ENCODE measurements around the gene NPHP1. TPM values are rescaled to one million over a fixed set of nuclear protein-coding genes. Genes with fewer than 3 reads are reported as not detected.

Gene NPHP1
- total and polyA plus RNA-seq, 12 donors: 2.4 to 14.2 (median 5.9) TPM

GRCh38 chr2:110106642-110107041 is 98.2 kb downstream of the NPHP1 start:
- intact Hi-C loops (cut with DNase I): no loop called here
- WGBS, 4 donors: 69 to 83% (median 81%) methylated on average over 6 of the region's 6 CpGs

GRCh38 chr2:110105608-110106467 is 99.0 kb downstream of the NPHP1 start:
- no peaks in the 10 kb centered on the region for H3K36me3 ChIP-seq (replicated peaks in 1 of 2)
- 51 to 59% (median 52%) methylated on average over 8 of the region's 8 CpGs for WGBS, 4 donors
- H3K4me1 ChIP-seq (replicated peaks in 1 of 2): peaks cover 3 to 14% of the 10 kb centered on the region in 2 donors
- H3K27me3 ChIP-seq: peaks cover 6% of the 10 kb centered on the region
- TF ChIP-seq POLR2A (IDR thresholded peaks at IDR 0.05) (no peak), CTCF (IDR thresholded peaks at IDR 0.05) (no peak)
- intact Hi-C loops (cut with DNase I): no loop called here
- no peak overlapping the region for H3K4me3 ChIP-seq
- H3K9me3 ChIP-seq (replicated peaks in 1 of 3): no peaks in the 10 kb centered on the region
- no peak for DNase-seq
- no peak overlapping the region for H3K27ac ChIP-seq

More at GRCh38 chr2:110106642-110107041, 98.2 kb downstream of the NPHP1 start:
- no peak overlapping the region for H3K4me3 ChIP-seq
- no peak for DNase-seq
- H3K9me3 ChIP-seq (replicated peaks in 1 of 3): no peaks in the 10 kb centered on the region
- no peak overlapping the region for H3K27ac ChIP-seq
- no peaks in the 10 kb centered on the region for H3K36me3 ChIP-seq (replicated peaks in 1 of 2)
- peaks cover 0 to 7% of the 10 kb centered on the region in 2 donors for H3K4me1 ChIP-seq (replicated peaks in 1 of 2)
- H3K27me3 ChIP-seq: peaks cover 6% of the 10 kb centered on the region
- TF ChIP-seq POLR2A (IDR thresholded peaks at IDR 0.05): no peak
- TF ChIP-seq CTCF (IDR thresholded peaks at IDR 0.05): no peak

GRCh38 chr2:110105183-110105582 is 99.6 kb downstream of the NPHP1 start:
- no peaks in the 10 kb centered on the region for H3K9me3 ChIP-seq (replicated peaks in 1 of 3)
- 62 to 84% (median 70%) methylated on average over 4 of the region's 4 CpGs for WGBS, 4 donors
- H3K27ac ChIP-seq: no peak overlapping the region
- H3K4me1 ChIP-seq (replicated peaks in 1 of 2): peaks cover 6 to 16% of the 10 kb centered on the region in 2 donors
- no peak overlapping the region for H3K4me3 ChIP-seq
- intact Hi-C loops (cut with DNase I): no loop called here
- no peak for DNase-seq
- H3K36me3 ChIP-seq (replicated peaks in 1 of 2): no peaks in the 10 kb centered on the region
- peaks cover 6% of the 10 kb centered on the region for H3K27me3 ChIP-seq
- TF ChIP-seq CTCF (IDR thresholded peaks at IDR 0.05) (no peak), POLR2A (IDR thresholded peaks at IDR 0.05) (no peak)

GRCh38 chr2:110104025-110104771 is 100.6 kb downstream of the NPHP1 start:
- no peak overlapping the region for H3K4me3 ChIP-seq
- whole genome bisulfite sequencing, 4 donors: 92 to 96% (median 93%) methylated on average over 9 to 10 of the region's 10 CpGs
- no peak overlapping the region for H3K27ac ChIP-seq
- H3K27me3 ChIP-seq: peaks cover 1% of the 10 kb centered on the region
- no peak for DNase-seq
- TF ChIP-seq POLR2A (IDR thresholded peaks at IDR 0.05): no peak
- no peak for TF ChIP-seq CTCF (IDR thresholded peaks at IDR 0.05)
- peaks cover 6 to 16% of the 10 kb centered on the region in 2 donors for H3K4me1 ChIP-seq (replicated peaks in 1 of 2)
- H3K36me3 ChIP-seq (replicated peaks in 1 of 2): no peaks in the 10 kb centered on the region
- intact Hi-C loops (cut with DNase I): no loop called here
- H3K9me3 ChIP-seq (replicated peaks in 1 of 3): no peaks in the 10 kb centered on the region
